Colonic mucosa (tissue), 4 donors: ENCODE results near the gene ALOX5AP. TPM values are rescaled to one million over a fixed set of nuclear protein-coding genes. Genes with fewer than 3 reads are reported as not detected.

Source experiments
- DNase-seq: peaks from one replicate; pipeline ENCODE4 v3.0.0-alpha.2; 2020
- H3K27ac ChIP-seq: fragments of 200-600 bp; one replicate; pipeline ENCODE4 v1.8.0; 2021
- H3K27me3 ChIP-seq: fragments of 200-600 bp; one replicate; pipeline ENCODE4 v1.8.0; 2021
- H3K36me3 ChIP-seq: fragments of 200-600 bp; one replicate; pipeline ENCODE4 v1.8.0; 2021
- H3K4me1 ChIP-seq: fragments of 200-600 bp; one replicate; pipeline ENCODE4 v1.8.0; 2021; ENCODE audit warnings: mild to moderate bottlenecking
- H3K4me3 ChIP-seq: fragments of 200-600 bp; one replicate; pipeline ENCODE4 v1.8.0; 2021
- H3K9ac ChIP-seq, 2 donors: one replicate each; pipeline ENCODE4 v1.7.0; 2013; ENCODE audit warnings: control low read depth in 2 of 2, low read depth in 2 of 2, low read length in 2 of 2
- H3K9me3 ChIP-seq: fragments of 200-600 bp; one replicate; pipeline ENCODE4 v1.8.0; 2021
- CTCF ChIP-seq: fragments of 200-600 bp; IDR thresholded peaks from one replicate; pipeline ENCODE4 v1.8.0; 2022; ENCODE audit warnings: antibody characterized with exemption, mild to moderate bottlenecking
- intact Hi-C: fragments of 100-400 bp; cut with DNase I; formaldehyde crosslinking; loops from one replicate; pipeline ENCODE4 v1.14.1; 2022
- total RNA-seq, 2 donors: library from RNA; stranded (reverse); fragmentation: NEBNext Ultra II Directional in 1 of 2; extraction: Animal tissue kit (Norgen Biotek cat#: 25700) in 1 of 2; gene quantifications; one replicate each; pipeline ENCODE4 v1.2.1, GENCODE V29; 2021
- donor health status: healthy.
- donor health status: DM: no; HTN: no; CAD: no.
- donor health status: DM: no; HTN: no; CAD: no.

The ALOX5AP gene
- total RNA-seq, 2 donors from 2014 or later = 5.0 to 5.1 TPM

- Histone ChIP-seq H3K27me3 (no peaks in the 10 kb centered on the region), H3K27ac (peak overlapping the region; percentile 47), H3K9me3 (no peaks in the 10 kb centered on the region), H3K4me1 (peaks cover 8% of the 10 kb centered on the region), H3K4me3 (no peak overlapping the region), H3K36me3 (no peaks in the 10 kb centered on the region), H3K9ac (no peak overlapping the region)
- intact Hi-C loops = loop anchor here (10.0 kb wide), 1 partner anchor 45 kb away; no protein-coding TSS in a partner anchor
- no peak for TF ChIP-seq CTCF
- no peak for DNase-seq
Measured at GRCh38 chr13:30739761-30740642, 4.7 kb downstream of the ALOX5AP start.

GRCh38 chr13:30742901-30743300, 7.6 kb downstream of the ALOX5AP start:
- DNase-seq = no peak
- Histone ChIP-seq H3K4me3 (no peak overlapping the region), H3K9me3 (no peaks in the 10 kb centered on the region), H3K9ac (no peak overlapping the region), H3K27me3 (no peaks in the 10 kb centered on the region), H3K4me1 (peaks cover 20% of the 10 kb centered on the region), H3K36me3 (no peaks in the 10 kb centered on the region), H3K27ac (peak overlapping the region; percentile 65)
- no peak for TF ChIP-seq CTCF
- intact Hi-C loops = loop anchor here (10.0 kb wide), 1 partner anchor 48 kb away; no protein-coding TSS in a partner anchor

- Histone ChIP-seq H3K9ac (no peak overlapping the region), H3K27me3 (no peaks in the 10 kb centered on the region)
- DNase-seq = peak; percentile 35
Measured at GRCh38 chr13:30743319-30744055, 8.1 kb downstream of the ALOX5AP start.

GRCh38 chr13:30744056-30744680, 8.8 kb downstream of the ALOX5AP start:
- H3K27ac ChIP-seq = peak overlapping the region; percentile 65
- no peak overlapping the region for H3K9ac ChIP-seq
- peaks cover 20% of the 10 kb centered on the region for H3K4me1 ChIP-seq
- TF ChIP-seq CTCF = no peak
- no peak overlapping the region for H3K4me3 ChIP-seq
- no peaks in the 10 kb centered on the region for H3K9me3 ChIP-seq
- H3K27me3 ChIP-seq = no peaks in the 10 kb centered on the region
- no peaks in the 10 kb centered on the region for H3K36me3 ChIP-seq
- peak; percentile 45 for DNase-seq
- intact Hi-C loops = loop anchor here (10.0 kb wide), 1 partner anchor 49 kb away; no protein-coding TSS in a partner anchor

More at GRCh38 chr13:30743319-30744055, 8.1 kb downstream of the ALOX5AP start:
- no peak for TF ChIP-seq CTCF
- no peaks in the 10 kb centered on the region for H3K9me3 ChIP-seq
- intact Hi-C loops = loop anchor here (10.0 kb wide), 1 partner anchor 49 kb away; no protein-coding TSS in a partner anchor
- no peaks in the 10 kb centered on the region for H3K36me3 ChIP-seq
- H3K4me1 ChIP-seq = peaks cover 20% of the 10 kb centered on the region
- no peak overlapping the region for H3K4me3 ChIP-seq
- peak overlapping the region; percentile 65 for H3K27ac ChIP-seq

- H3K9me3 ChIP-seq = no peaks in the 10 kb centered on the region
- no peak overlapping the region for H3K4me3 ChIP-seq
- DNase-seq = no peak
- H3K27ac ChIP-seq = no peak overlapping the region
- intact Hi-C loops = loop anchor here (10.0 kb wide), 1 partner anchor 50 kb away; no protein-coding TSS in a partner anchor
- peaks cover 20% of the 10 kb centered on the region for H3K4me1 ChIP-seq
- no peak overlapping the region for H3K9ac ChIP-seq
- H3K36me3 ChIP-seq = no peaks in the 10 kb centered on the region
- TF ChIP-seq CTCF = no peak
- H3K27me3 ChIP-seq = no peaks in the 10 kb centered on the region
Measured at GRCh38 chr13:30744681-30745077, 9.3 kb downstream of the ALOX5AP start.
